NCI-H187 treated with DMSO at 0.1 percent for 48 hours (cell line): Measurements from ENCODE around the gene MYEF2.

Experiments used
- DNase-seq: peaks from one replicate; lab custom pipeline; 2025; lab: John Stamatoyannopoulos, UW

Gene MYEF2

DNA sequence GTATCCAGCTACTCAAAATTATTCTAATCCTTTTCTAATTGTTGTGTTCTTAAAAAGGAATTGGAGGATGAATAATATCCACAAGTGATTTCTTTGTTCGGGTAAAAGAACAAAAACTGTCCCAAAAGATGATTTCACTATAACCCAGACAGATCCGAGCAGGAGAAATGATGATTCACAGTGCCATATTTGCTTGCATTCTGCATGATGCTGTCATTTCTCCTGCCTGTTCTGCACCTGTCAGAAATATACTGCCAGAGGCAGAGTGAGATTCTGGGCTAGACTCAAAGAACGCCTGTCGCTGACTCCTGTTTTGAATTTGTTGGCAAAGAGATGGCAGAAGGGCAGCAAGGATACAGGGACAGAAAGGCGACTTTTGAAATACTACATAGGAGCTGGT lies 92.0 kb downstream of the MYEF2 start:
- no peak for DNase-seq

DNA sequence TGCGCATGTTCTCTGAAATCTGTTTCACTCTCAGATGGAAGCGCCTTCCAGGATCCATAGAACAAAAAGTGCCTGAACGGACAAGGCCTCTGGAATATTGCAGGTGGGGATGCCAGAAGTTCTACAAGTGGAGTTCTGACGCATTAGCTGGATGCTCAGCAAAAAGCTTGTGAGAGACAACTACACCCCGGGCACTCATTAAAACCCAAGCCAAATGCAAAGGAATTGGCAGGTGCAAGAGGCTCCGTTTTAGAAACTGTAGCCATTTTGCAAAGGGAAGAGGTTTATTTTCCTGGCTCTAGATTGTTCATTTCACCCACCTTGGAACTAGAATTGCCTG lies 92.5 kb downstream of the MYEF2 start:
- DNase-seq: no peak

DNA sequence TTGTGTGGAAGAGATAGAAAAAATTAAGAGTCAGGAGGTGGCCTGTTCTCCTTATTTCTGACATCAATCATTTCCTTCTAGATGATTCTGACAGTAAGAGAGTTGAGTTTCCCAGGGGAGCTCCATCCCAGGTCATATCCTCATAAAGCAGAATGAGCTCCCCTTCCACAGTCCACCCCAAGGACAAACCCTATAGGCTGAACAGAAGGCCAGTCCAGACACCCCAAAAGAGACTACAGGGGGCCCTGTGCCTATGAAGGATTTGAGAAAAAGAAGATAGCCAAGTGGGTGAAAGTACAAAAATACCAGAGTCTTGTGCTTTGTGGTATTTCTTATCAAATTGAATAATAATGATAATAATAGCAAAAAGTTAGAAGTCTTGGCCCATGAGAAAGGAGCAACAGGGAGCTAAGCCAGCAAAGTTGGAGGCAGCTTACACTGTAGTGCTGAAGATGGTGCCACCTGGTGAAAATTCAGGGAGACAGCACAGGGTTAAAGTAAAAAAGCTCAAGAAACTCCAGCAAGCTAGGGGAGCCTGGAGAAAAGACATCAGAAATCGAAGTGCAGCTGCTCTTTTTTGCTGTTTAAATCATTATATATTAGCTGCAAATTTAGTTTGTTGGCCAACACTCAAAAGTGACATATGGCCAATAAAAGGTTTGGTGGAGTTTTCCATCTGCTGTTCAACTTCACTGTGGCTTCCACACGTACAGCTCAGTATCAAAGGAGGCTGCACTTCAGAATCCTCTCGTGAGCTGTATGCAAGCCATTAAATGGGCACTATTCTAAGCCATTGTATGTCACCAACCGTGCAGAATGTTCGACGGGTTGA lies 93.1 kb downstream of the MYEF2 start:
- DNase-seq: no peak
